KOPT-K1 (cell line): ENCODE results near the gene LRCOL1.

Experiments
- H3K27ac ChIP-seq: fragments of 200-600 bp; sonication (generic); 2 replicates; pipeline ENCODE4 v1.5.1; 2016; ENCODE audit warnings: antibody characterized with exemption, mild to moderate bottlenecking, low read depth, low read length; ENCODE audit not compliant: poor library complexity, severe bottlenecking
- H3K36me3 ChIP-seq: fragments of 200-600 bp; sonication (generic); 2 replicates; pipeline ENCODE4 v1.5.1; 2017; ENCODE audit warnings: antibody characterized with exemption, mild to moderate bottlenecking, low read length, moderate library complexity; ENCODE audit not compliant: insufficient read depth
- H3K9me3 ChIP-seq: fragments of 200-600 bp; sonication (generic); 2 replicates; pipeline ENCODE4 v1.5.1; 2017; ENCODE audit warnings: antibody characterized with exemption, low read length, mild to moderate bottlenecking; ENCODE audit not compliant: insufficient read depth, poor library complexity, severe bottlenecking

Gene LRCOL1

GRCh38 chr12:132588821-132589669 is 21.3 kb downstream of the LRCOL1 start:
- no peaks in the 10 kb centered on the region for H3K9me3 ChIP-seq
- H3K36me3 ChIP-seq: peaks cover 4% of the 10 kb centered on the region; the same call in 1 of the 2 replicates
- H3K27ac ChIP-seq: no peak overlapping the region

- no peak overlapping the region for H3K27ac ChIP-seq
- no peaks in the 10 kb centered on the region for H3K9me3 ChIP-seq
- H3K36me3 ChIP-seq: peaks cover 4% of the 10 kb centered on the region; the same call in 1 of the 2 replicates
These were observed 22.1 kb downstream of the LRCOL1 start for GRCh38 chr12:132588319-132588718.

- H3K9me3 ChIP-seq: no peaks in the 10 kb centered on the region
- H3K27ac ChIP-seq: no peak overlapping the region
- peaks cover 7% of the 10 kb centered on the region; the same call in 1 of the 2 replicates for H3K36me3 ChIP-seq
These were observed 22.6 kb downstream of the LRCOL1 start for GRCh38 chr12:132587781-132588180.

- H3K27ac ChIP-seq: no peak overlapping the region
- peaks cover 13% of the 10 kb centered on the region; the same call in 1 of the 2 replicates for H3K36me3 ChIP-seq
- no peaks in the 10 kb centered on the region for H3K9me3 ChIP-seq
These were observed 23.5 kb downstream of the LRCOL1 start for GRCh38 chr12:132586929-132587328.

GRCh38 chr12:132585177-132585576 is 25.2 kb downstream of the LRCOL1 start:
- Histone ChIP-seq H3K36me3 (peaks cover 30% of the 10 kb centered on the region; the same call in 1 of the 2 replicates), H3K27ac (no peak overlapping the region), H3K9me3 (no peaks in the 10 kb centered on the region)

GRCh38 chr12:132584429-132584828 is 26.0 kb downstream of the LRCOL1 start:
- Histone ChIP-seq H3K9me3 (no peaks in the 10 kb centered on the region), H3K36me3 (peaks cover 34% of the 10 kb centered on the region; the same call in 1 of the 2 replicates), H3K27ac (no peak overlapping the region)

- H3K9me3 ChIP-seq: no peaks in the 10 kb centered on the region
- peaks cover 40% of the 10 kb centered on the region; the same call in 1 of the 2 replicates for H3K36me3 ChIP-seq
- H3K27ac ChIP-seq: no peak overlapping the region
These were observed 26.6 kb downstream of the LRCOL1 start for GRCh38 chr12:132583736-132584135.

- Histone ChIP-seq H3K36me3 (peaks cover 44% of the 10 kb centered on the region; the same call in 1 of the 2 replicates), H3K9me3 (no peaks in the 10 kb centered on the region)
These were observed 27.0 kb downstream of the LRCOL1 start for GRCh38 chr12:132583411-132583710.

GRCh38 chr12:132582582-132583410 is 27.6 kb downstream of the LRCOL1 start:
- no peak overlapping the region for H3K27ac ChIP-seq
- peaks cover 50% of the 10 kb centered on the region for H3K36me3 ChIP-seq
- no peaks in the 10 kb centered on the region for H3K9me3 ChIP-seq

More at GRCh38 chr12:132583411-132583710, 27.0 kb downstream of the LRCOL1 start:
- H3K27ac ChIP-seq: no peak overlapping the region

- peaks cover 57% of the 10 kb centered on the region for H3K36me3 ChIP-seq
- H3K27ac ChIP-seq: no peak overlapping the region
- H3K9me3 ChIP-seq: no peaks in the 10 kb centered on the region
These were observed 28.3 kb downstream of the LRCOL1 start for GRCh38 chr12:132582058-132582420.

GRCh38 chr12:132581348-132582057 is 28.9 kb downstream of the LRCOL1 start:
- Histone ChIP-seq H3K27ac (no peak overlapping the region), H3K36me3 (peaks cover 63% of the 10 kb centered on the region), H3K9me3 (no peaks in the 10 kb centered on the region)

- H3K36me3 ChIP-seq: peaks cover 69% of the 10 kb centered on the region
- no peaks in the 10 kb centered on the region for H3K9me3 ChIP-seq
- H3K27ac ChIP-seq: no peak overlapping the region
These were observed 29.6 kb downstream of the LRCOL1 start for GRCh38 chr12:132580701-132581292.

GRCh38 chr12:132579744-132580143 is 30.6 kb downstream of the LRCOL1 start:
- no peak overlapping the region for H3K27ac ChIP-seq
- peaks cover 77% of the 10 kb centered on the region for H3K36me3 ChIP-seq
- H3K9me3 ChIP-seq: no peaks in the 10 kb centered on the region

GRCh38 chr12:132578826-132579225 is 31.6 kb downstream of the LRCOL1 start:
- Histone ChIP-seq H3K9me3 (no peaks in the 10 kb centered on the region), H3K36me3 (peaks cover 84% of the 10 kb centered on the region), H3K27ac (no peak overlapping the region)
